ENCODE data around the gene XYLT1.

XYLT1 gene

GRCh38 chr16:17296431-17296830 is 174.3 kb downstream of the XYLT1 start:
- ATAC-seq, result no peak
- Mint-ChIP-seq H3K4me1 (peaks cover 9% of the 10 kb centered on the region), H3K9me3 (no peaks in the 10 kb centered on the region), H3K36me3 (peaks cover 3% of the 10 kb centered on the region), H3K4me3 (no peak overlapping the region), H3K27ac (no peak overlapping the region)
- no peak for DNase-seq (ENCODE audit: low spot score in 2 of 2)

- Mint-ChIP-seq H3K4me3 (no peak overlapping the region), H3K27ac (no peak overlapping the region)
- no peak for ATAC-seq
Measured at GRCh38 chr16:17295948-17296347, 174.8 kb downstream of the XYLT1 start.

GRCh38 chr16:17294856-17295255 is 175.9 kb downstream of the XYLT1 start:
- Mint-ChIP-seq H3K9me3 (no peaks in the 10 kb centered on the region), H3K4me1 (peaks cover 9% of the 10 kb centered on the region), H3K36me3 (peaks cover 5% of the 10 kb centered on the region), H3K4me3 (no peak overlapping the region), H3K27ac (no peak overlapping the region)
- no peak for ATAC-seq
- no peak for DNase-seq (ENCODE audit: low spot score in 2 of 2)

More at GRCh38 chr16:17295948-17296347, 174.8 kb downstream of the XYLT1 start:
- no peak for DNase-seq (ENCODE audit: low spot score in 2 of 2)
- H3K4me1 Mint-ChIP-seq, result peaks cover 9% of the 10 kb centered on the region
- H3K9me3 Mint-ChIP-seq, result no peaks in the 10 kb centered on the region
- peaks cover 5% of the 10 kb centered on the region for H3K36me3 Mint-ChIP-seq

GRCh38 chr16:17293813-17294558 is 176.8 kb downstream of the XYLT1 start:
- no peak for ATAC-seq
- Mint-ChIP-seq H3K27ac (no peak overlapping the region), H3K4me3 (no peak overlapping the region), H3K4me1 (peaks cover 9% of the 10 kb centered on the region), H3K9me3 (no peaks in the 10 kb centered on the region), H3K36me3 (peaks cover 5% of the 10 kb centered on the region)
- DNase-seq (ENCODE audit: low spot score in 2 of 2), result no peak

- Mint-ChIP-seq H3K27ac (no peak overlapping the region), H3K36me3 (peaks cover 5% of the 10 kb centered on the region), H3K4me1 (peaks cover 18% of the 10 kb centered on the region), H3K4me3 (no peak overlapping the region), H3K9me3 (no peaks in the 10 kb centered on the region)
- no peak for DNase-seq (ENCODE audit: low spot score in 2 of 2)
- no peak for ATAC-seq
Measured at GRCh38 chr16:17291289-17291688, 179.5 kb downstream of the XYLT1 start.

- Mint-ChIP-seq H3K4me3 (no peak overlapping the region), H3K27ac (no peak overlapping the region), H3K4me1 (peaks cover 15% of the 10 kb centered on the region), H3K36me3 (peaks cover 5% of the 10 kb centered on the region), H3K9me3 (no peaks in the 10 kb centered on the region)
- DNase-seq (ENCODE audit: low spot score in 2 of 2) (no peak), ATAC-seq (no peak)
Measured at GRCh38 chr16:17289674-17290635, 180.8 kb downstream of the XYLT1 start.

- no peak overlapping the region for H3K4me3 Mint-ChIP-seq
- peaks cover 5% of the 10 kb centered on the region for H3K36me3 Mint-ChIP-seq
- no peak overlapping the region for H3K27ac Mint-ChIP-seq
- DNase-seq (ENCODE audit: low spot score in 2 of 2) (no peak), ATAC-seq (no peak)
- no peaks in the 10 kb centered on the region for H3K9me3 Mint-ChIP-seq
- peaks cover 17% of the 10 kb centered on the region for H3K4me1 Mint-ChIP-seq
Measured at GRCh38 chr16:17289050-17289449, 181.7 kb downstream of the XYLT1 start.

GRCh38 chr16:17287166-17287800 is 183.5 kb downstream of the XYLT1 start:
- H3K4me3 Mint-ChIP-seq, result no peak overlapping the region
- no peak for DNase-seq (ENCODE audit: low spot score in 2 of 2)
- peaks cover 5% of the 10 kb centered on the region for H3K36me3 Mint-ChIP-seq
- H3K9me3 Mint-ChIP-seq, result no peaks in the 10 kb centered on the region
- no peak overlapping the region for H3K27ac Mint-ChIP-seq
- H3K4me1 Mint-ChIP-seq, result peaks cover 29% of the 10 kb centered on the region
- ATAC-seq, result no peak

GRCh38 chr16:17286443-17286842 is 184.3 kb downstream of the XYLT1 start:
- no peak for ATAC-seq
- Mint-ChIP-seq H3K9me3 (no peaks in the 10 kb centered on the region), H3K27ac (no peak overlapping the region), H3K36me3 (peaks cover 1% of the 10 kb centered on the region), H3K4me1 (peaks cover 29% of the 10 kb centered on the region), H3K4me3 (no peak overlapping the region)
- no peak for DNase-seq (ENCODE audit: low spot score in 2 of 2)

- H3K4me1 Mint-ChIP-seq, result peaks cover 35% of the 10 kb centered on the region
- no peak overlapping the region for H3K27ac Mint-ChIP-seq
- H3K36me3 Mint-ChIP-seq, result no peaks in the 10 kb centered on the region
- H3K9me3 Mint-ChIP-seq, result no peaks in the 10 kb centered on the region
- H3K4me3 Mint-ChIP-seq, result no peak overlapping the region
- DNase-seq (ENCODE audit: low spot score in 2 of 2) (no peak), ATAC-seq (no peak)
Measured at GRCh38 chr16:17283016-17283415, 187.7 kb downstream of the XYLT1 start.

GRCh38 chr16:17282247-17282646 is 188.5 kb downstream of the XYLT1 start:
- Mint-ChIP-seq H3K36me3 (no peaks in the 10 kb centered on the region), H3K27ac (no peak overlapping the region), H3K4me3 (no peak overlapping the region), H3K4me1 (peaks cover 31% of the 10 kb centered on the region), H3K9me3 (no peaks in the 10 kb centered on the region)
- ATAC-seq (no peak), DNase-seq (ENCODE audit: low spot score in 2 of 2) (no peak)

GRCh38 chr16:17281052-17281451 is 189.7 kb downstream of the XYLT1 start:
- DNase-seq (ENCODE audit: low spot score in 2 of 2), result no peak
- H3K9me3 Mint-ChIP-seq, result no peaks in the 10 kb centered on the region
- peaks cover 32% of the 10 kb centered on the region for H3K4me1 Mint-ChIP-seq
- no peaks in the 10 kb centered on the region for H3K36me3 Mint-ChIP-seq
- no peak for ATAC-seq
- peak overlapping the region; percentile 74 for H3K27ac Mint-ChIP-seq
- no peak overlapping the region for H3K4me3 Mint-ChIP-seq

- no peak overlapping the region for H3K4me3 Mint-ChIP-seq
Measured at GRCh38 chr16:17278988-17279387, 191.8 kb downstream of the XYLT1 start.

GRCh38 chr16:17277981-17278381 is 192.8 kb downstream of the XYLT1 start:
- Mint-ChIP-seq H3K9me3 (no peaks in the 10 kb centered on the region), H3K4me1 (peaks cover 40% of the 10 kb centered on the region), H3K36me3 (peaks cover 5% of the 10 kb centered on the region), H3K27ac (no peak overlapping the region), H3K4me3 (no peak overlapping the region)
- no peak for DNase-seq (ENCODE audit: low spot score in 2 of 2)
- ATAC-seq, result no peak

More at GRCh38 chr16:17278988-17279387, 191.8 kb downstream of the XYLT1 start:
- Mint-ChIP-seq H3K4me1 (peaks cover 43% of the 10 kb centered on the region), H3K9me3 (no peaks in the 10 kb centered on the region), H3K27ac (peak overlapping the region; percentile 20), H3K36me3 (no peaks in the 10 kb centered on the region)
- ATAC-seq (no peak), DNase-seq (ENCODE audit: low spot score in 2 of 2) (no peak)

- DNase-seq (ENCODE audit: low spot score in 2 of 2) (no peak), ATAC-seq (no peak)
- H3K4me1 Mint-ChIP-seq, result peaks cover 50% of the 10 kb centered on the region
- H3K36me3 Mint-ChIP-seq, result peaks cover 10% of the 10 kb centered on the region
- H3K9me3 Mint-ChIP-seq, result no peaks in the 10 kb centered on the region
- H3K4me3 Mint-ChIP-seq, result no peak overlapping the region
- H3K27ac Mint-ChIP-seq, result no peak overlapping the region
Measured at GRCh38 chr16:17276610-17277009, 194.2 kb downstream of the XYLT1 start.
